ENCODE measurements around the gene KCND1.

The KCND1 gene

DNA sequence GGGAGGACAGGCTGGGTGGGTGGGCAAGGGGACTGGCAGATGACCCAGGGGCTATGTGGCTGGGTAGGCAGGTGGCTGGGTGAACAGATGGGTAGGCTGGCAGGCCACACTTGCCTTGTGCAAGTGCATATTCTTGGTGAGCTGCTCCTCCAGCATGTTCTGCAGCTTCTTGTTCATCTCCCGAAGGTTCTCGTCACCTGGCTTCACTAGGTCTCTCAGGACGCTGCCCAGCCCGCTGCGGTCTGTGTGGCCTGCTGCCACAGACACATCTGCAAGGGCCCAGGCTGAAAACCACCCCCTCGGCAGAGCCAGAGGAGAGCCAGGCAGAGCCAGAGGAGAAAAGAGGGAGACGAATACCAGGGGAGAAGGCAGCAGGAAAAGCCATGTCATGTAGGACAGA lies 3.4 kb upstream of the KCND1 start:
- no peak for DNase-seq

GRCh38 chrX:48974574-48974973 lies 2.9 kb upstream of the KCND1 start:
- DNase-seq, result no peak

DNA sequence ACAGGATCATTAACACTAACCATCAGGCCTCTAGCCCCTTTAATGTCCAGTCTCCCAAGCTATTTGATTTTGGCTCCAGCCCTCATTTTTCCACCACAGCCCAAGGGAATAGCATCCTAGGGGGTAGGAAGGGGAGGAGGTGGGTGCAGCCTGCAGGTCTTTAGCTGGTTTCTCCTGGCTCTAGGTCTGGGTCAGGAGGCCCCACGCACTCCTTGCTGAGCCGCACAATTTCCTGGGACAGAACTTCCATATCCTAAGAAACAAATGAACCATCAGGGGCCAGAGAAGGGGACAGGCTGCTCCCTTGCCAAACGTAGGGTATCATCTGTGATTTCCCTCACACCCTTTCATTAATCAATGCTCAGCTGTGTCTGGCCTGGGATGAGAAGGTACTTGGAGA lies 2.4 kb upstream of the KCND1 start:
- no peak for DNase-seq

DNA sequence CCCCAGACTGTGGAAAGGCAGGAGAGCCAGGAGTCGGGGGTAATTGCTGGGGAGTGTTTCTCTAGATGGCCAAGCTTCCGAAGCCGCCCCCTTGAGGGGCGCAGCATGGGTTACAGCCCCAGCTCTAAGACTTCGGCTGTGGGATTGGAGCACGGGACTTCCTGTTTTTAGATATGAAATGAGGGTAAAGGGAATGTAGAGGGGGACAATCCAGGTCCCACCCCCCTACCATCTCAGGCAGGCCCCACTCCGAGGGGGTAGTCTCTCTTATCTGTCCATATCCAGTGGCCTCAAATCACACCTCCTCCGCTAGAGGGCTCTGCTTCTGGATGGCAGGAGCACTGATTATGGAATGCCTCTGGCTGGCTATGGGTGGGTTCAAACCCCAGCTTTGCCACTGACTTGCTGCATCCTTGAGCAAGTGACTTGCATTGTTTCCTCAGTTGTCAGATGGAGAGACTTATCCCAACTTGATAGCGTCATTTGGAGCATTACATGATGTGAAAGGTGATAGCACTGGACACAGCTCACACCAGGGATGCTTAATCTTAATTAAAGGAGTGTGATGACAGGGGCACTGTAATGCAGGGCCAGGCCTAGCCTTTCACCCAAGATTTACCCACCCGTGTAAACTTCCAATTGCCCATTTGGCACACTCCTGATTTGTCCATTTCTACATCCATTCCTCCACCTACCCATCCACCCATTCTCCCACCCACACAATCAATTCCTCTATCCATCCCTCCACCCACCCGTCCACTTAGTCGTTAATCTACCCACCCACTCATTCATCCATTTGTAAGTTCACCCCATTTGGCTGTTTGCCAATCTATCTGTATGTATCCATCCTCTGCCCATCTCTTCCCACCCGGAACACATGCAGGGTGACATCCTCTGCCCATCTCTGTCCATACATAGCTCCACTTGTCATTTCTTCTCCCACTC lies 848 bp upstream of the KCND1 start:
- peak in 21 of 58 donors; percentile 0 to 33 (median 6) for DNase-seq

DNA sequence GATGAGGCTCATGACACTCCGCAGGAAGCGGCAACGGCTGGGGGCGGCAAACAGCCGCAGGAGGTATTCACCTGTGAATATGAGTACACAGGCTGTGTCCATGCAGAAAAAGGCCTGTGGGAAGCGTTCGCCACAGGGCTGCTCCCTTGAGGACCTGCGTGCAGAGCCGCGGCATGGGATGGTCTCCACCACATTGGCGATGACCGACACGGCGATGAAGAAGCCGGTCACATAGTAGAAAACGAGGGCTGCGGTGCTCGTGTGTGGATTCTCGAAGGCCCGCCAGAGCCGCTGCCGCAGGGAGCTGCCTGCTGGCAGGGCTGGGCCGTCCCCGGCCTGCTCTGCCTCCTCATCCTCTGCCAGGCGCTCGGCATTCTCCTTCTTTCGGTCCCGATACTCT lies 2.2 kb downstream of the KCND1 start:
- DNase-seq, result no peak

DNA sequence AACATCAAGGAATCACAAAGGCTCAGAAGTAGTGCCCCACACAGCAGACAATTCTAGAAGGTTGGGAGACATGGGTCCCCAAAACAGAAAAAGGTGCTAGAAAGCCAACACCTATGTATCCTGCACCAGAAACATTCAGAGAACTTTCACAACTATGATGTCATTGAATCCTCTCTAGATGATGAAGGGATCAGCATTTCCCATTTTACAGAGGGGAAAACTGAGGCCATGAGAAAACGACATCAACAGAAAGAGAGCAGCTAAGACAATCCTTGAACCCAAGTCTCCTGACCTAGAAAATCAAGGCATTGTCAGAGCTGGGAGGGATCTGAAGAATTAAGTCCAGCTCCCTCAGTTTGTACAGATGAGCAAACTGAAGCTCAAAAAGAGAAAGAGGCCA lies 3.3 kb downstream of the KCND1 start:
- no peak for DNase-seq

GRCh38 chrX:48966796-48967579 lies 4.7 kb downstream of the KCND1 start:
- no peak for DNase-seq

GRCh38 chrX:48965959-48966358 lies 5.7 kb downstream of the KCND1 start:
- no peak for DNase-seq

GRCh38 chrX:48961585-48962091 lies 10.0 kb downstream of the KCND1 start:
- no peak for DNase-seq

DNA sequence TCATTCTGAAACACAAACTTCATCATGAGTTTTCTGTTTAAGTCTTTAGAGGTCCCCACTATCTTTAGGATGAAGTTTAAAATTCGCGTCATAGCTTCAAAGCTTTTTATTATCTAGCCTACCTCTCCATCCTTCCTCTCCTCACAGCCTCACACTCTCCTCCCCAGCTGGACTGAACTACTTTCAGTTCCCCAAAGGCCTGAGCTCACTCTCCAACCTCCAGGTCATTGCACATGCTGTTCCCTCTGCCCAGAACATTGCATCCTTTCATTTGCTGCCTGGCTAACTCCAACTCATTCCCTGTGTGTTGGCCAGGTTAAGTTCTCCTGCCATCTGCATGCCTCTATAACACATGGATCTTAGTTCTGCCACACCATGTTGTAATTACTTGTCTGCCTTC lies 11.4 kb downstream of the KCND1 start:
- peak in 1 of 58 donors; percentile 8 for DNase-seq

GRCh38 chrX:48958635-48959094 lies 13.0 kb downstream of the KCND1 start:
- DNase-seq, result peak in 15 of 58 donors; percentile 3 to 48 (median 25)

DNA sequence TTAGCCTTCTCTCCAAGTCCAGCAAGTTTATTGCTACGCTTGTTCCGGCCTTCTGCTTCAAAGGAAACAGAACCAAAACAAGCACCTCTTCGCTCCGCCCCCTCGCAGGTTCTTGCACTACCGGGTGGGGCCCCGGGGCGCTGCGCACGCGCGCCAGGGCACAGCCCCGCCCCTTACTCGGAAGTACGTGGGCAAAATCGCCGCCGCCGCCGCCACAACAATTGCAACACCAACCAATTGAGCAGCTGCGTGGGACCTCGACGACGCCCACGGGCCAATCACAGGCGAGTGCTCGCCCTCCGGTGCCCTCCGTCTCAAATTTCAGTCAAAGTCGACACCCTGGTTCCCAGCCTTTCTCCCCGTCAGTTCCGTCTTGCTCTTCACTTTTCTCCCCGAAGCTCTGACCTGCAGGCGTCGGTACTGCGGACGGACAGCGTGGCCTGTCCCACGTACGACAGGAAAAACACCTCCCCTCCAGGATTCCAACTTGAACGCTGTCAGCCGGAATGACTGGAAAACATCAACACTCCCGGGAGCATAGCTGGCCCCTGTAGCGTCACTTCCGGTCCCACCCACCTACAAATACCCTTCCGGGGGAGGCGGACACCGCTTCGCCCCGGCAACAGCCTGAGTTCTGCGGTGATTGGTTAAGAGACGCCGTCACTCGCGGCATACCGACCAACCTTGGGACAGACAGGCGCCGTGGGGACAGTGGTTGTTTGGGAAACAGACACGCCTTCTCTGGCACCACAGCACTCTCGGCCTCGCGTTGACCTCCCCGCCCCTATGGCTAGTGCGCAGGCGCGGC lies 13.6 kb downstream of the KCND1 start:
- DNase-seq, result peak; percentile 45 to 97 (median 92)

DNA sequence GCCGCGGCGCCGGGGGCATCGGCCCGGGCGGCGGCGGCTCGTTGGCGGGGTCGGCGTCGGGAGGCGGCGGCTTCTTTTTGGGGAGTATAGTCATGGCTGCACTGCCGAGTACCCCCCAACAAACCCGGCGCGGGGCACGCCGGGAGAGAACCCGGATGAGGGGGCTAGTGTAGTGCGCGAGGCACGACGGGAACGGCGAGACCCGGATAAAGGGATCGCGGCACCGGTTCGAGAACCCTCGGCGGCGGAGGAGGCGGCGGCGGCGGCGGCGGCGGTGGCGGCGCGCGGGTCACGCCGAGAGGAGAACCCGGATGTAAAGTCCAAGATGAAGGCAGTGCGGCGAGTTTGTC lies 14.2 kb downstream of the KCND1 start, which contains the start of gene OTUD5:
Gene OTUD5, minus strand, starts transcription at position 131 of the 350 bp plus-strand sequence. Its CDS starts 37 bp downstream, at position 94.
- DNase-seq, result peak in 52 of 58 donors; percentile 19 to 82 (median 61)

DNA sequence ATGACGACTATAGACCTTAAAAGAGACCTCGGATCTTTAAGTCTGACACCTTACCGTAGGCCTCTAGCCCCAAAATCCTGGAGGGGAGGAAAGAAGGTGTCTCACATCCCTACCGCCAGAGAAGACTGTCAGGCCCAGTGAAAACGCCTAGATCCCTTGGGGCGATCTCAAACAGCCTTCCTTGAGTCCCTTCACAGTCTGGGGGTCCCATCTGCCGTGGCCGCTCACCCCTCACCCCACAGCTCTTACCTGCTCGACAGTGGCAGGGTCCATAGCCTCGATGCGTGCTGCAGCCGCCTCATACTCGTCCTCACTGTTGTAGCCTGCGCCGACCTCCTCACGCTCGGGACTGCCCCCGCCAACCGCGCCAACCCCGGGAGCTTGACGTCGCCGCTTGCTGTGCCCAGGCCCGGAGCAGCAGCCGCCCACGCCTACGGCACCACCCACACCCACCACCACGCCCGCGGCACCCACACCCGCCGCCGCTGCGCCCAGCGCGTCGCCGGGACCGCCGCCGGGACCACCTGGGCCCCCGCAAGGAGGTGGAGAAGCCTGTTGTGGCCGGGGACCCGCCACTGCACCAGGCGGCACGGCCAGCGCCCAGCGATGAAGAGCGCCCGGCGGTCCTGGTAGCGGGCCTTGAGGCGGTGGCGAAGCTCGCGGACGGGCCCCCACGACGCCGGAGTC lies 14.8 kb downstream of the KCND1 start:
- DNase-seq, result peak in 4 of 58 donors; percentile 0 to 21 (median 8)

- no peak for DNase-seq
These were observed 23.1 kb downstream of the KCND1 start for GRCh38 chrX:48948589-48948988.

- peak in 27 of 58 donors; percentile 0 to 32 (median 7) for DNase-seq
These were observed 25.9 kb downstream of the KCND1 start for GRCh38 chrX:48945517-48946348.

- DNase-seq, result no peak
These were observed 28.7 kb downstream of the KCND1 start for GRCh38 chrX:48942895-48943294.

GRCh38 chrX:48940404-48940955 lies 31.2 kb downstream of the KCND1 start:
- DNase-seq, result no peak

Measured in anterior cingulate cortex (tissue), 58 donors.